PFSK-1 (cell line): ENCODE data around the gene TBC1D22B.

Experiments
- FOXP2 ChIP-seq: optimal IDR thresholded peaks from 2 replicates; pipeline ENCODE3; 2011; ENCODE audit warnings: borderline replicate concordance, control low read depth, inconsistent platforms; ENCODE audit not compliant: insufficient read depth; ENCODE audit errors: extremely low read length, extremely low read depth
- POLR2AphosphoS5 ChIP-seq: IDR thresholded peaks from 2 replicates; pipeline ENCODE4 v1.6.1; 2012; ENCODE audit warnings: low read depth, mild to moderate bottlenecking, control low read depth, low read length, moderate library complexity
- REST ChIP-seq, 2 experiments: IDR thresholded peaks; 2 replicates each; pipeline versions ENCODE4 v1.6.1 to v1.8.0; 2011 to 2012; ENCODE audit warnings: low read depth in 2 of 2, low read length in 2 of 2, control low read depth in 1 of 2, inconsistent platforms in 1 of 2, mild to moderate bottlenecking in 1 of 2, moderate library complexity in 1 of 2; ENCODE audit not compliant: insufficient read depth in 1 of 2
- SIN3A ChIP-seq: IDR thresholded peaks from 2 replicates; pipeline ENCODE4 v1.6.1; 2012; ENCODE audit warnings: mild to moderate bottlenecking, low read length, moderate library complexity, borderline replicate concordance; ENCODE audit not compliant: insufficient read depth
- TAF1 ChIP-seq: IDR thresholded peaks from 2 replicates; pipeline ENCODE4 v1.6.1; 2012; ENCODE audit warnings: low read length, control low read depth, borderline replicate concordance; ENCODE audit not compliant: insufficient read depth

- TF ChIP-seq POLR2AphosphoS5, result no peak
- no peak for TF ChIP-seq TAF1
- no peak for TF ChIP-seq REST (IDR thresholded peaks at IDR 0.05; ENCODE audit: insufficient read depth in 1 of 2, low read depth in 2 of 2, low read length in 2 of 2)
- TF ChIP-seq SIN3A, result no peak
- no peak for TF ChIP-seq FOXP2
Observed at GRCh38 chr6:37243816-37244370, 13.7 kb upstream of the TBC1D22B start.
